Cardiac fibroblast (primary cell): ENCODE data around the gene PXMP4.

Source experiments
- DNase-seq, 2 donors: peaks; one replicate each; pipeline versions ENCODE4 v3.0.0 to v3.0.0-alpha.2; 2010; ENCODE audit warnings: low read depth in 2 of 2
- H3K4me3 ChIP-seq, 2 donors: replicated peaks in 1 of 2; 1 replicate in 1 of 2; 2 replicates in 1 of 2; pipeline ENCODE4 v1.5.1; 2011; ENCODE audit warnings: low read depth in 2 of 2, low read length in 2 of 2, mild to moderate bottlenecking in 2 of 2, moderate library complexity in 1 of 2
- TF ChIP-seq, protein P1 (sequence below): IDR thresholded peaks from one replicate; pipeline ENCODE4 v1.5.1; 2011; ENCODE audit warnings: low read depth, mild to moderate bottlenecking, low read length, inconsistent platforms

The PXMP4 gene

DNA sequence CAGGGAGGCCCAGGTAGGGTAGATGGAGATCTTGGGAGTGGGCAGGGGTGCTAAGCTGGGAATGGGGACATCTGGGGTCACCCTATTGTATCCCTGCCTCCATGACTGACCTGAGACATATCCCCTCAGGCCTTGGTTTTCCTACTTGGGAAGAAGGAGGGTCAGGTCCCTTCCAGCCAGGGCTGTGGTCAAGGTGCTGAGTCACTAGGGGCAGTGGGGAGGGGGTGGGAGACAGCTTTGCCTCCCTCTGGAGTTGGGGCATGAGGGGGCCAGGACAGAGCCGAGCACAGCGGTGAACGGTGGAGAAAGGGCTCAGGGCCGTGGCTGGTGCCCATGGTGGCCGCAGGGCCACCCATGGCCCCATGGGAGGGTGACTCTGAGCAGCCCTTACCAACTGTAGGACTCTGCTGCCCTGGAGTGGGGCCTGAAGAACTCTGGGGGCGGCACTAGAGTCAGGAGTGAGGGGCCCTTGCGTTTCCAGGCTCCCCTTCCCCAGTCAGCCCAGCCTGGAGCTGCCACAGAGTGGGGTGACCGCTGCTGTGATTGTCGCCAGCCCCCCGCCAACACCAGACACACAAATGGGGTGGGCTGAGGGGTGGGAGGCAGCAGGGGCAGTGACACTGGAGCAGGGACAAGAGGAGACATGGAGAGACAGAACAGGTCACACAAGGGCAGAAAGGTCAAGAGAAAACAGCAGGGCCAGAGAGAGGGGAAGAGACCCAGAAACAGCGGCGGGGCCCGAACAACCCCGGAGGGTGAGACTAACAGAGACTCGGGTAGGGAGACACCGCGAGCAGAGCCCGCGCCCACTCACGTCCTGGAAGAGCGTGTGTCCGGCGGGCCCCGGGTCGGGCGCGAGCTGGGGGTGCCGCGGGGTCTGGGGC, 46.5 kb downstream of the PXMP4 start:
- TF ChIP-seq, protein P1, sequence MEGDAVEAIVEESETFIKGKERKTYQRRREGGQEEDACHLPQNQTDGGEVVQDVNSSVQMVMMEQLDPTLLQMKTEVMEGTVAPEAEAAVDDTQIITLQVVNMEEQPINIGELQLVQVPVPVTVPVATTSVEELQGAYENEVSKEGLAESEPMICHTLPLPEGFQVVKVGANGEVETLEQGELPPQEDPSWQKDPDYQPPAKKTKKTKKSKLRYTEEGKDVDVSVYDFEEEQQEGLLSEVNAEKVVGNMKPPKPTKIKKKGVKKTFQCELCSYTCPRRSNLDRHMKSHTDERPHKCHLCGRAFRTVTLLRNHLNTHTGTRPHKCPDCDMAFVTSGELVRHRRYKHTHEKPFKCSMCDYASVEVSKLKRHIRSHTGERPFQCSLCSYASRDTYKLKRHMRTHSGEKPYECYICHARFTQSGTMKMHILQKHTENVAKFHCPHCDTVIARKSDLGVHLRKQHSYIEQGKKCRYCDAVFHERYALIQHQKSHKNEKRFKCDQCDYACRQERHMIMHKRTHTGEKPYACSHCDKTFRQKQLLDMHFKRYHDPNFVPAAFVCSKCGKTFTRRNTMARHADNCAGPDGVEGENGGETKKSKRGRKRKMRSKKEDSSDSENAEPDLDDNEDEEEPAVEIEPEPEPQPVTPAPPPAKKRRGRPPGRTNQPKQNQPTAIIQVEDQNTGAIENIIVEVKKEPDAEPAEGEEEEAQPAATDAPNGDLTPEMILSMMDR, result no peak
- peak in 1 of 2 donors; percentile 19 for DNase-seq
- peak overlapping the region; percentile 56 to 71 for H3K4me3 ChIP-seq

GRCh38 chr20:33673114-33673409, 47.0 kb downstream of the PXMP4 start:
- TF ChIP-seq, protein P1, result no peak
- DNase-seq, result no peak
- H3K4me3 ChIP-seq, result peak overlapping the region; percentile 56 to 71

GRCh38 chr20:33672426-33673113, 47.5 kb downstream of the PXMP4 start:
- H3K4me3 ChIP-seq, result peak overlapping the region in 1 of 2 donors; percentile 71
- DNase-seq, result no peak
- TF ChIP-seq, protein P1, result no peak

- H3K4me3 ChIP-seq, result no peak overlapping the region
- TF ChIP-seq, protein P1, result no peak
- peak in 1 of 2 donors; percentile 52 for DNase-seq
Observed at GRCh38 chr20:33671573-33672288, 48.4 kb downstream of the PXMP4 start.

- H3K4me3 ChIP-seq, result no peak overlapping the region
- DNase-seq, result no peak
- TF ChIP-seq, protein P1, result no peak
Observed at GRCh38 chr20:33670715-33671499, 49.2 kb downstream of the PXMP4 start.
